GM18861 (cell line): ENCODE results near the gene SFXN5.
"Not testable (repeated sequence)": the region's sequence is repeated elsewhere in the genome, so short reads cannot be mapped to it uniquely, and the experiment has no call there.

Experiments
- ATAC-seq: cut with Tn5 transposase; IDR thresholded peaks from one replicate; pipeline ENCODE4 v1.9.1; 2021; ENCODE audit not compliant: unreplicated experiment

SFXN5 gene

GRCh38 chr2:73101626-73102256, 30.2 kb upstream of the SFXN5 start:
- no peak for ATAC-seq

- no peak for ATAC-seq
Measured at GRCh38 chr2:73100956-73101355, 29.4 kb upstream of the SFXN5 start.

GRCh38 chr2:73099486-73099885, 28.0 kb upstream of the SFXN5 start:
- no peak for ATAC-seq

- ATAC-seq, result no peak
Measured at GRCh38 chr2:73095910-73096309, 24.4 kb upstream of the SFXN5 start.

GRCh38 chr2:73093601-73094218, 22.2 kb upstream of the SFXN5 start:
- ATAC-seq, result not testable (repeated sequence)

GRCh38 chr2:73092146-73092783, 20.8 kb upstream of the SFXN5 start:
- ATAC-seq, result no peak

- no peak for ATAC-seq
Measured at GRCh38 chr2:73091696-73092095, 20.2 kb upstream of the SFXN5 start.

GRCh38 chr2:73091164-73091563, 19.7 kb upstream of the SFXN5 start:
- ATAC-seq, result no peak

- no peak for ATAC-seq
Measured at GRCh38 chr2:73089270-73090030, 17.9 kb upstream of the SFXN5 start.

GRCh38 chr2:73088703-73089102, 17.2 kb upstream of the SFXN5 start:
- ATAC-seq, result no peak

- no peak for ATAC-seq
Measured at GRCh38 chr2:73088211-73088610, 16.7 kb upstream of the SFXN5 start.

- ATAC-seq, result no peak
Measured at GRCh38 chr2:73087311-73087710, 15.8 kb upstream of the SFXN5 start.

- ATAC-seq, result peak; percentile 84
Measured at GRCh38 chr2:73085691-73086090, 14.2 kb upstream of the SFXN5 start.

- no peak for ATAC-seq
Measured at GRCh38 chr2:73084971-73085370, 13.5 kb upstream of the SFXN5 start.

GRCh38 chr2:73083886-73084800, 12.6 kb upstream of the SFXN5 start:
- no peak for ATAC-seq

GRCh38 chr2:73082523-73083410, 11.3 kb upstream of the SFXN5 start:
- no peak for ATAC-seq

GRCh38 chr2:73081181-73081671, 9.7 kb upstream of the SFXN5 start:
- no peak for ATAC-seq

GRCh38 chr2:73080321-73081131, 9.0 kb upstream of the SFXN5 start:
- no peak for ATAC-seq

- ATAC-seq, result no peak
Measured at GRCh38 chr2:73079636-73080035, 8.1 kb upstream of the SFXN5 start.
